ENCODE results near the gene PPP3CA.
"Not testable (repeated sequence)": the region's sequence is repeated elsewhere in the genome, so short reads cannot be mapped to it uniquely, and the experiment has no call there.

Gene PPP3CA

GRCh38 chr4:101148551-101148950 lies 198.8 kb downstream of the PPP3CA start:
- no peak for DNase-seq (ENCODE audit: low read depth in 2 of 3, low spot score in 2 of 3)

- DNase-seq (ENCODE audit: low read depth in 2 of 3, low spot score in 2 of 3) = no peak
These were observed 200.0 kb downstream of the PPP3CA start for GRCh38 chr4:101147283-101147682.

DNA sequence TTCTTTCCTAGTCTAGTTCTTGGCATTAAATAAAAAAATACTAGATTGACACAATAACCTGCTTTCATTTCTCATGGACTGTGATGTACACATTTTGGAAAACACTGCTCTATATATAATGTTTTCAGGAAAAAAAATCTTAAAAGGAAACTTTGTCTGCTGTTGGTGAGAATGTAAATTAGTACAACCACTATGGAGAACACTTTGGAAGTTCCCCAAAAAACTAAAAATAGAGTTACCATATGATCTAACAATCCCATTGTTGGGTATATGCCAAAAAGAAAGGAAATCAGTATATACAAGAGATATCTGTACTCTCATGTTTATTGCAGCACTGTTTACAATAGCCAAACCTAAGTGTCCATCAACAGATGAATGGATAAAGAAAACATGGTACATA lies 202.3 kb downstream of the PPP3CA start:
- no peak for DNase-seq (ENCODE audit: low read depth in 2 of 3, low spot score in 2 of 3)

DNA sequence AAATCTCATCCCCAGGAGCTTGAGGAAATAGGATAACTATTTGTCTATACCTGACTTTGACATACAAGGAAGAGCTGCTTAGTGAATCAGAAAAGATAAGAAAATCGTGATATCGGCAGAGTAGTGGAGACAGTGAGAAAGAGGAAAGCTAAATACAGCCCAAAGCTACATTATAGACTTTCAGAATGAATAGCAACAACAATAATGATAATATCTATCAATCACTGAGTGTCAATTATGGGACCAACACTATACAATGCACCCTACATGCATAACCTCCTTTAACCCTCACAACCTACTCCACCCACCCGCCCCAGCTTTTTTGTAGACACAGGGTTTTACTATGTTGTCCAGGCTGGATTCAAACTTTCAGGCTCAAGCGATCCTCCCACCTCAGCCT lies 205.1 kb downstream of the PPP3CA start:
- DNase-seq (ENCODE audit: low read depth in 2 of 3, low spot score in 2 of 3) = no peak

DNA sequence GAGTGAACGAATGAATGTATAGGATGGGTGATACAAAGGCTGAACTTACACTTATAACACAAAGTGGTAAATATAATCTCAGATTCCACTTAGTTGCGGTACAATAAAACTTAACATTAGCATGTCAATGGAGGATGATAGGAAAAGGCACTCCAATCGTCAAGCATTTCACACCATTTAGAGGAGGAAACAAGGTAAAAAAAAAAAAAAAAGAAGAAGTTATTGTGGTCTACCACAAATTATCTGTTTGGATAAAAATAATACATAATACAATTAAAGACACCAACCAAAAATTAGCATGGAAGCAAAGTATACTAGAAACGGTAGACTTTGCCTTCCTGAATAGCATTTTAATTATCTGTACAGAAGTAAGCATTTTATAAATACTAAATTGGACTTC lies 205.5 kb downstream of the PPP3CA start:
- DNase-seq (ENCODE audit: low read depth in 2 of 3, low spot score in 2 of 3) = no peak

DNA sequence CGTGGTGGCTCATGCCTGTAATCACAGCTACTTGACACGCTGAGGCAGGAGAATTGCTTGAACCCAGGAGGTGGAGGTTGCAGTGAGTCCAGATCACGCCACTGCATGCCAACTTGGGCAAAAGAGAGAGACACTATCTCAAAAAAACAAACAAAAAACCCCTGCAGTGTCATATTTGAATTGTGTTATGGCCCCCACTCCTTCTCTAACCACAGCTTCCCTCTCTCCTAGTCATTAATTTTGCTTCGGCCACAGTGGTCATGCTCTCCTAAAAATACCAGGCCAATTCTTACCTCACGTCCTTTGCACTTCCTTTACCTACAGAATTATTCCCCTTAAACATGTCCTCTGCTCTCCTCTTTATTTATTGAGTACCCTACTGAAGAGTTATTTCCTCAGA lies 206.1 kb downstream of the PPP3CA start:
- no peak for DNase-seq (ENCODE audit: low read depth in 2 of 3, low spot score in 2 of 3)

- DNase-seq (ENCODE audit: low read depth in 2 of 3, low spot score in 2 of 3) = no peak
These were observed 207.1 kb downstream of the PPP3CA start for GRCh38 chr4:101140228-101140627.

GRCh38 chr4:101136373-101137370 lies 210.7 kb downstream of the PPP3CA start:
- no peak for DNase-seq (ENCODE audit: low read depth in 2 of 3, low spot score in 2 of 3)

- DNase-seq (ENCODE audit: low read depth in 2 of 3, low spot score in 2 of 3) = no peak
These were observed 211.8 kb downstream of the PPP3CA start for GRCh38 chr4:101135371-101136010.

DNA sequence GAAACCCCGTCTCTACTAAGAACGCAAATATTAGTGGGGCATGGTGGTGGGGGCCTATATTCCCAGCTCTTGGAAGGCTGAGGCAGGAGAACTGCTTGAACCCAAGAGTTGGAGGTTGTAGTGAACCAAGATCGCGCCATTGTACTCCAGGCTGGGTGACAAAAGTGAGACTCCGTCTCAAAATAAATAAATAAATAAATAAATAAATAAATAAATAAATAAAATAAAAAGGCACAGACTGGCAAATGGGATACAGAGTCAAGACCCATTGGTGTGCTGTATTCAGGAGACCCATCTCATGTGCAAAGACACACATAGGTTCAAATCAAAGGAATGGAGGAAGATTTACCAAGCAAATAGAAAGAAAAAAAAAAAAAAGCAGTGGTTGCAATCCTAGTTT lies 216.3 kb downstream of the PPP3CA start:
- not testable (repeated sequence) for DNase-seq (ENCODE audit: low read depth in 2 of 3, low spot score in 2 of 3)

- DNase-seq (ENCODE audit: low read depth in 2 of 3, low spot score in 2 of 3) = not testable (repeated sequence)
These were observed 218.4 kb downstream of the PPP3CA start for GRCh38 chr4:101128898-101129297.

DNA sequence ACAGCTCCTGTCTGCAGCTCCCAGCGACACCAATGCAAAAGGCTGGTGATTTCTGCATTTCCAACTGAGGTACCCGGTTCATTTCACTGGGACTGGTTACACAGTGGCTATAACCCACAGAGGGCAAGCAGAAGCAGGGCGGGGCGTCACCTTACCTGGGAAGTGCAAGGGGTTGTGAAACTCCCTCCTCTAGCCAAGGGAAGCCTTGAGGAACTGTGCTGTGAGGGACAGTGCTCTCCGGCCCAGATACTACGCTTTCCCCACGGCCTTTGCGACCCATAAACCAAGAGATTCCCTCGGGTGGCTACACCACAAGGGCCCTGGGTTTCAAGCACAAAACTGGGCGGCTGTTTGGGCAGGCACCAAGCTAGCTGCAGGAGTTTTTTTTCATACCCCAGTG lies 218.9 kb downstream of the PPP3CA start:
- DNase-seq (ENCODE audit: low read depth in 2 of 3, low spot score in 2 of 3) = no peak

DNA sequence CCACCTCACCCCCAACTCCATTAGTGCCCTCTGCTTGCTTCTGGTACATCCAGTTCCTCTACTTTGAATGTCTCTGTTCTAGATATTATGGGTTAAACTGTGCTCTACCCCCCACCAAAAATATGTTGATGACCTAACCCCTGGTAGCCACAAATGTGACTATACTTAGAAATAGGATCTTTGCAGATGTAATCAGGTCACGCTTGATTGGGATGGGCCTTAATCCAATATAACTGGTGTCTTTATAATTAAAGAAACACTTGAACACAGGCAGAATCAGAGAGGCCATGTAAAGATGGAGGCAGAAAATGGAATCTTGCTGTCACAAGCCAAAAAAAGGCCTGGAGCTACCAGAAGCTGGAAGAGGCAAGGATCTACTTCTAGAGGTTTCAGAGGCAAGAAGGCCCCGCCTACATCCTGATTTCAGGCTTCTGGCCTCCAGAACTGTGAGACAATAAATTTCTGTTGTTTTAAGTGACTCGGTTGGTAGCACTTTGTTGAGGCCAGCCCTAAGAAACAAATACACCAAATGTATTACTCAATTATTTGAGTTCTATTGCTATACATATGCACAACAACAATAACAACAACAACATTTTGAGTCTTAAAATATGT lies 220.0 kb downstream of the PPP3CA start:
- DNase-seq (ENCODE audit: low read depth in 2 of 3, low spot score in 2 of 3) = no peak

DNA sequence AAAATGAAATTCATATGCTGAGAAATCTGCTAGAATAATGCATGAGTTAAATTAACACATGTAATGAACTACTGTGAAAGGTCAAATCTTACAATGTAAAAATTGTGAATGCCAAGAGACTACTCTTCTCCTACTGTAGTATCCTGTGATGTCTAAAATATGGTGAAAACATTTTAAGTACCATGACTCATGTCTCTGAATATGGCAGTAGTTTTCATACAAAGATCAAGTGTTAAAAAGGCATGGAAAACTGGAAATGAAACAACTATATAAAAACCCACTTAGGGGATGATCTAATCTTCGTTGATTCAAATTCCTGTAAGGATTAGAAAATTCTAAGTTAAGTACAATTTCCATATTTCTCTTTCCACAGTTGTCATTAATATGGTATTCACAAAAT lies 221.3 kb downstream of the PPP3CA start:
- DNase-seq (ENCODE audit: low read depth in 2 of 3, low spot score in 2 of 3) = no peak

DNA sequence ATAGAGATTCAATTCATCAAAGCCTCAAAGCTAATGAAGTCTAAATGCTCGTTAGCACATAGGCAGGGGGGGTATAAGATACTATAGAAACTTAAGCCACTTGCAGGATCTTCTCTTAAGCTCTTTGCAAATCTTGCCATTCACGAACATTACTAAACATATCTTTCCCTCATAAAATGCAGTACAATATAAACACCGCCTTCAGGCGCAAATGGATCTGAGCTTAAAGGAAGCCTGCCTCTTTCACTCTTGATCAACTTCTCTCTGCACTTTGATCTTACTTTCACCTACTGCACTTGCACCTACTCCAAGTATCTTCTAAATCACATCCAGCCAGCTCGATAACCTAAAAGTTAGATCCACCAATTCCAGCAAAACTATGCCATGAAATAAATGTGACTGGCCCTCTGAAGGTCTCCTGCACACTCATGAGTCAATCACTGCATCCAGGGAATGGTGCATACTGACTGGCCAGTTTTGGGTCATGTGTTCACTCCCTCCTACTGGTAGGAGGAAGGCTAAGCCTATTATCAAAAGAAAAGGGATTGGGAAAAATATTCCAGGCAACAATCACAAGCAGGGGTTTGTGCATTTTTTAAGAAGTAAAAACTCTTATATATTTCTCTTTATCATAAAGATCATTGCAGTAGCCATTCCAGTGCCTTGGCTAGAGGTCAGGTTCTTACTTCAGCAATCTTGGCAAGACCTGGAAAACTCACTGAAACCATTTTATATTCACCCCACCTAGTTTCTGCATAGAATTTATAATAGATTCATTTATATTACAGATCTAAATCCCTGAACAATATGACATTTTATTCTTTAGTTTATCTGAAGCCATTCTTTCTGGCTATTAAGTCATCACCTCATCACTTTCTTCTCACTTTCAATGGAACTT lies 222.0 kb downstream of the PPP3CA start:
- no peak for DNase-seq (ENCODE audit: low read depth in 2 of 3, low spot score in 2 of 3)

GRCh38 chr4:101123231-101123630 lies 224.1 kb downstream of the PPP3CA start:
- no peak for DNase-seq (ENCODE audit: low read depth in 2 of 3, low spot score in 2 of 3)

GRCh38 chr4:101122019-101122418 lies 225.3 kb downstream of the PPP3CA start:
- DNase-seq (ENCODE audit: low read depth in 2 of 3, low spot score in 2 of 3) = no peak

DNA sequence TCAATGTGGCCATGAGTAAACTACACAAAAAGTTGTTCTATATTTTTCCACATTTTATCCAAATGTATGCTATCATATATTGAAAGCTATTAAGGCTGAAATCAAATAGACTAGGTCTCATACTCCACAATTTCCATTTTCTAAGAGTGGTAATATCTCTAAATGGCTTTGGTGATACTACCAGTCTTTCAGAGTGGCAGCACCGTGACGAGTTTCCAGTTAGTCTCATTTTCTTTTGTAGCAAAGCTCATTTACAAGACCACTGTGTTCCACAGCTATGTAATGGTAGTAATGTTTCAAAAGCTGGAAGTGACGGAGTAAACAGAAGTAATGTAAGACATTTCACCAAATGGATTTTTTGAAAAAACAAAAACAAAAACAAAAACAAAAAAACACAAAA lies 228.2 kb downstream of the PPP3CA start:
- DNase-seq (ENCODE audit: low read depth in 2 of 3, low spot score in 2 of 3) = no peak

DNA sequence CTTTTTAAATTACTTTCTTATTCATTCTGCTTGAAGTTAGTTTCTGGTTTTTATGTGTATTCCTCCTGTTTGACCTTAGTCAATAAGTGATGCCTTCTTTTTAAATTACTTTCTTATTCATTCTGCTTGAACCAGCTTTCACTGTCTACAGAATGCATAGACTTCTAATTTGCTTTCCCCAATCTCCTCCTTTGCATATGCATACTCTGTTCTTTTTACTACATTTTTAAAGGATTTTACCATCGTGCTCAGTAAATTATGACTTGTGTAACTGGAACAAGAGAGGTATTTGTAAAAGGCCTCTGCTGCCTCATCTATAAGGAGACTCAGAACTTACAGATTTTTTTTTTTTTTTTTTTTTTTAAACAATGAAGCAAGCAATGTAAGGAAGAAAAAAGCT lies 228.7 kb downstream of the PPP3CA start:
- DNase-seq (ENCODE audit: low read depth in 2 of 3, low spot score in 2 of 3) = no peak

DNA sequence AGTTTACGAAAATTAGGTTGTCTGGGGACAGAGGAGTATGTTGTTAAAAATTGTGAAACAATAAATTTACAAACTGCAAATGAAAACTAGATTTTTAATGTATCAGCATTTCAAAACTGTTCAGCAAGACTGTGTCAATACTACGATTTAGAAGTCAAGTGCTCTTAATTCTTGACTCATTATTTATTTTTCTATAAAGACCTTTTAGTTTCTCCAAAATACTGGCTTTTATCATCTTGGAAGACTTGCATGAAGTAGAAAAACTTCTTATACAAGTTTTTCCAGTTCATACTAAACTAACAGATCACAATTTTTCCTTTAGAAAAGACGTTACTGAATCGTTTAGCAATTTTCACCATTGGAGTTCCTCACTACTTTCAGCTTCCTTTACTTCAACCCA lies 231.4 kb downstream of the PPP3CA start:
- no peak for DNase-seq (ENCODE audit: low read depth in 2 of 3, low spot score in 2 of 3)

- DNase-seq (ENCODE audit: low read depth in 2 of 3, low spot score in 2 of 3) = no peak
These were observed 232.4 kb downstream of the PPP3CA start for GRCh38 chr4:101114936-101115372.

Data from activated CD8-positive, alpha-beta memory T cell treated with anti-CD3 and anti-CD28 coated beads for 48 hours (primary cell).